MCF 10A (cell line): ENCODE results near the gene BACH1. TPM values are rescaled to one million over a fixed set of nuclear protein-coding genes. Genes with fewer than 3 reads are reported as not detected.

Source experiments
- BruUV-seq: library from RNA; stranded (reverse); fragments of 400-500 nt; replicated peaks from 2 replicates; lab custom pipeline; 2021; lab: Mats Ljungman, UMichigan
- CTCF ChIA-PET: fragments of 300-600 bp; sonication (Branson Sonifier 250); formaldehyde crosslinking; extraction: SDS; loops from one replicate; lab custom pipeline; 2021; ENCODE audit warnings: antibody characterized with exemption, inconsistent platforms; lab: Yijun Ruan, JAX
- POLR2A ChIA-PET: fragments of 300-600, 350-650 bp; sonication (Branson Sonifier 250); formaldehyde crosslinking; extraction: SDS; loops from one replicate; lab custom pipeline; 2020; ENCODE audit warnings: antibody characterized with exemption, inconsistent platforms; lab: Yijun Ruan, JAX
- DNase-seq: peaks from one replicate; pipeline ENCODE4 v3.0.0-alpha.2; 2018; ENCODE audit not compliant: unreplicated experiment
- H3K27ac Mint-ChIP-seq: one replicate; pipeline ENCODE4 v1.8.0; 2022; ENCODE audit warnings: mild to moderate bottlenecking, low read depth, mixed read lengths; ENCODE audit not compliant: unreplicated experiment
- H3K27me3 Mint-ChIP-seq: one replicate; pipeline ENCODE4 v1.8.0; 2022; ENCODE audit warnings: mixed read lengths; ENCODE audit not compliant: insufficient read depth, unreplicated experiment
- H3K36me3 Mint-ChIP-seq: one replicate; pipeline ENCODE4 v1.8.0; 2022; ENCODE audit warnings: mild to moderate bottlenecking, moderate library complexity, mixed read lengths; ENCODE audit not compliant: insufficient read depth, unreplicated experiment
- H3K4me1 Mint-ChIP-seq: one replicate; pipeline ENCODE4 v1.8.0; 2022; ENCODE audit warnings: mixed read lengths; ENCODE audit not compliant: insufficient read depth, unreplicated experiment
- H3K4me3 Mint-ChIP-seq: one replicate; pipeline ENCODE4 v1.8.0; 2022; ENCODE audit warnings: mild to moderate bottlenecking, moderate library complexity, mixed read lengths; ENCODE audit not compliant: unreplicated experiment
- H3K9me3 Mint-ChIP-seq: one replicate; pipeline ENCODE4 v1.8.0; 2022; ENCODE audit warnings: mixed read lengths; ENCODE audit not compliant: unreplicated experiment
- CTCF ChIP-seq: fragments of 200-600 bp; IDR thresholded peaks from one replicate; pipeline ENCODE4 v1.8.0; 2022; ENCODE audit warnings: antibody characterized with exemption, mild to moderate bottlenecking; ENCODE audit not compliant: unreplicated experiment
- intact Hi-C: fragments of 100-400 bp; cut with micrococcal nuclease; formaldehyde crosslinking; loops from 2 replicates; pipeline ENCODE4 v1.14.1; 2022
- total RNA-seq: library from RNA; stranded (reverse); gene quantifications from 2 replicates; pipeline ENCODE4 v1.2.3, GENCODE V29; 2022

Gene BACH1
- total RNA-seq, 1 experiment from 2014 or later = 69.3 TPM

- ChIA-PET CTCF (interaction anchor here (0.7 to 3.8 kb wide), 12 partner anchors 12 to 252 kb away, joined by 3 to 31 read pairs (median 4); no protein-coding TSS in a partner anchor), POLR2A (interaction anchor here (1.0 to 10.6 kb wide), 17 partner anchors 9 to 268 kb away, joined by 3 to 155 read pairs (median 6); partner anchors contain the start of gene BACH1)
- peak overlapping the region; percentile 84 for H3K27ac Mint-ChIP-seq
- intact Hi-C loops = loop anchor here (2.0 to 5.0 kb wide), 2 partner anchors 40 to 270 kb away; partner anchors contain the start of gene CCT8
- no peaks in the 10 kb centered on the region for H3K9me3 Mint-ChIP-seq
- DNase-seq = peak; percentile 94
- peak overlapping the region; percentile 60 for H3K4me3 Mint-ChIP-seq
- H3K27me3 Mint-ChIP-seq = no peaks in the 10 kb centered on the region
- peaks cover 54% of the 10 kb centered on the region for H3K36me3 Mint-ChIP-seq
- H3K4me1 Mint-ChIP-seq = peaks cover 34% of the 10 kb centered on the region
- BruUV-seq = no TSS peak
- TF ChIP-seq CTCF = no peak
Measured at GRCh38 chr21:29342363-29342957, 43.7 kb downstream of the BACH1 start.

DNA sequence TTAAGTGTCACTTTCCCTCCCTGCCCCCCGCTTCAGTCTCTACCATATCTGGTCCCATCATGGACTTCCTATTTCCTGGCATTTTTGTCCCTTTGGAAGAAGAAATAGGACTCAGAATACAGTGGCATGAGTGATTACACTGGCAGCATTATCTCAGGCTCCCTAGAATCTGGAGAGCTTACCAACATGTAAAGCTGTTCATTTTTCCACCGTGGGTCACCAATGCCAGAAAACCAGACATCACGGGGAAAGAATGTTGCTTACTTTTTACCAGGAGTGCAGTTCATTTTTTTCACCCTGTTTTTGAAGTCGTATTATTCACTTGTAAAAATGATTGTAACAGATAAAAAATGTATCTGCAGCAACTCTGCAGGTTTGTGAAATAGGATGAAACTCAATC, 44.8 kb downstream of the BACH1 start:
- Mint-ChIP-seq H3K27ac (peak overlapping the region; percentile 84), H3K36me3 (peaks cover 58% of the 10 kb centered on the region), H3K27me3 (no peaks in the 10 kb centered on the region), H3K4me1 (peaks cover 44% of the 10 kb centered on the region), H3K4me3 (no peak overlapping the region), H3K9me3 (no peaks in the 10 kb centered on the region)
- no TSS peak for BruUV-seq
- intact Hi-C loops = loop anchor here (2.0 to 5.0 kb wide), 2 partner anchors 41 to 271 kb away; partner anchors contain the start of gene CCT8
- no peak for TF ChIP-seq CTCF
- ChIA-PET POLR2A (interaction anchor here (0.7 to 10.6 kb wide), 11 partner anchors 8 to 269 kb away, joined by 3 to 155 read pairs (median 6); partner anchors contain the start of gene BACH1), CTCF (interaction anchor here (0.7 to 3.8 kb wide), 10 partner anchors 11 to 322 kb away, joined by 3 to 31 read pairs (median 4); no protein-coding TSS in a partner anchor)
- DNase-seq = no peak

DNA sequence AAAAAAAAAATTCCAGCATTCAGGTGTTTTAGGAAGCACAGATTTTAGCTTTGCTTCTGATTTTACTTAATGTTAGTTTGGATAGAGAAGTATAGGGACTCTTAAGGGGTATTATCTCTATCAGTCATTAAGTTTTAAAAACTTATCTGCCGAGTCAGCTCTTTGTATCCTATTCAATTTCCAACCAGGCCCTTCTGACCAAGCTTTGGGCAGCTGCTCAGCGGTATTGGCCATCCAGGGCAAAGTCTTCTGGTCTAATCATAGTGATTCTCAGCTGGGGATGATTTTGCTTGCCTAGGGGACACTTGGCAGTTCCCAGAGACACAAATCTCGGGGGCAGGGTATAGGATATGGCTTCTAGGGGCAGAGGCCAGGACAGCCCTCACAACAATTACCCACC, 47.6 kb downstream of the BACH1 start:
- CTCF ChIA-PET = interaction anchor here (0.5 to 3.9 kb wide), 6 partner anchors 19 to 458 kb away, joined by 3 to 38 read pairs (median 4); no protein-coding TSS in a partner anchor
- no peak for TF ChIP-seq CTCF

GRCh38 chr21:29346771-29347170, 48.0 kb downstream of the BACH1 start:
- Mint-ChIP-seq H3K4me1 (peaks cover 41% of the 10 kb centered on the region), H3K27ac (peak overlapping the region; percentile 1), H3K36me3 (peaks cover 68% of the 10 kb centered on the region), H3K4me3 (no peak overlapping the region), H3K9me3 (no peaks in the 10 kb centered on the region), H3K27me3 (no peaks in the 10 kb centered on the region)
- TF ChIP-seq CTCF = no peak
- BruUV-seq = no TSS peak
- no peak for DNase-seq
- intact Hi-C loops = no loop called here
- ChIA-PET CTCF (interaction anchor here (0.5 to 3.9 kb wide), 8 partner anchors 19 to 458 kb away, joined by 3 to 38 read pairs (median 4); no protein-coding TSS in a partner anchor), POLR2A (interaction anchor here (0.9 to 10.6 kb wide), 2 partner anchors 9 to 45 kb away, joined by 3 to 155 read pairs; partner anchors contain the start of gene BACH1)

More for the DNA sequence above, 47.6 kb downstream of the BACH1 start:
- Mint-ChIP-seq H3K27ac (peak overlapping the region; percentile 1), H3K9me3 (no peaks in the 10 kb centered on the region), H3K4me3 (no peak overlapping the region), H3K4me1 (peaks cover 44% of the 10 kb centered on the region), H3K36me3 (peaks cover 63% of the 10 kb centered on the region), H3K27me3 (no peaks in the 10 kb centered on the region)
- BruUV-seq = no TSS peak
- DNase-seq = no peak
- intact Hi-C loops = no loop called here
- POLR2A ChIA-PET = interaction anchor here (0.9 to 10.6 kb wide), 2 partner anchors 9 to 45 kb away, joined by 3 to 155 read pairs; partner anchors contain the start of gene BACH1
